ENCODE results near the gene CREB3. TPM values are rescaled to one million over a fixed set of nuclear protein-coding genes. Genes with fewer than 3 reads are reported as not detected.

Gene CREB3
- total RNA-seq, 1 experiment from 2014 or later: 54.1 TPM

GRCh38 chr9:35687972-35688557, 44.4 kb upstream of the CREB3 start:
- BruUV-seq (replicated peaks): no TSS peak
- H3K36me3 Mint-ChIP-seq (ENCODE audit: insufficient read depth, unreplicated experiment): peaks cover 14% of the 10 kb centered on the region

GRCh38 chr9:35688558-35689541, 43.6 kb upstream of the CREB3 start:
- peak overlapping the region; percentile 80 for H3K4me3 Mint-ChIP-seq (ENCODE audit: unreplicated experiment)
- ChIA-PET POLR2A (no interaction called here), CTCF (interaction anchor here (0.7 to 1.0 kb wide), 2 partner anchors 8 to 317 kb away, joined by 4 to 6 read pairs; no protein-coding TSS in a partner anchor)
- intact Hi-C loops (cut with micrococcal nuclease; ENCODE audit: unreplicated experiment): no loop called here
- peaks cover 14% of the 10 kb centered on the region for H3K36me3 Mint-ChIP-seq (ENCODE audit: insufficient read depth, unreplicated experiment)
- Histone ChIP-seq H3K27me3 (replicated peaks; ENCODE audit: control insufficient read depth, insufficient read depth, low read length) (no peaks in the 10 kb centered on the region), H3K36me3 (ENCODE audit: control insufficient read depth, insufficient read depth, low read length) (no peaks in the 10 kb centered on the region), H3K4me3 (ENCODE audit: low read depth, low read length) (no peak overlapping the region), H3K9me3 (no peaks in the 10 kb centered on the region), H3K4me1 (peaks cover 25% of the 10 kb centered on the region)
- no TSS peak for BruUV-seq (replicated peaks)
- no peaks in the 10 kb centered on the region for H3K27me3 Mint-ChIP-seq (ENCODE audit: insufficient read depth, unreplicated experiment)
- peak overlapping the region; percentile 51 for H3K27ac Mint-ChIP-seq (ENCODE audit: unreplicated experiment)
- TF ChIP-seq CTCF (IDR thresholded peaks at IDR 0.05; ENCODE audit: insufficient read depth in 1 of 2, low read depth in 1 of 2, low read length in 1 of 2, severe bottlenecking in 1 of 2, unreplicated experiment in 1 of 2): no peak
- DNase-seq: no peak
- H3K9me3 Mint-ChIP-seq (ENCODE audit: unreplicated experiment): no peaks in the 10 kb centered on the region
- H3K4me1 Mint-ChIP-seq (ENCODE audit: low read depth, unreplicated experiment): peaks cover 8% of the 10 kb centered on the region

More at GRCh38 chr9:35687972-35688557, 44.4 kb upstream of the CREB3 start:
- H3K27me3 ChIP-seq (replicated peaks; ENCODE audit: control insufficient read depth, insufficient read depth, low read length): no peaks in the 10 kb centered on the region
- H3K4me3 ChIP-seq (ENCODE audit: low read depth, low read length): no peak overlapping the region
- peaks cover 25% of the 10 kb centered on the region for H3K4me1 ChIP-seq
- ChIA-PET CTCF (interaction anchor here (1.0 kb wide), 1 partner anchor 8 kb away, joined by 6 read pairs; no protein-coding TSS in a partner anchor), POLR2A (interaction anchor here (0.6 kb wide), 1 partner anchor 60 kb away, joined by 3 read pairs; no protein-coding TSS in a partner anchor)
- H3K9me3 ChIP-seq: no peaks in the 10 kb centered on the region
- Mint-ChIP-seq H3K27ac (ENCODE audit: unreplicated experiment) (no peak overlapping the region), H3K4me3 (ENCODE audit: unreplicated experiment) (no peak overlapping the region), H3K27me3 (ENCODE audit: insufficient read depth, unreplicated experiment) (no peaks in the 10 kb centered on the region), H3K9me3 (ENCODE audit: unreplicated experiment) (no peaks in the 10 kb centered on the region), H3K4me1 (ENCODE audit: low read depth, unreplicated experiment) (peaks cover 8% of the 10 kb centered on the region)
- DNase-seq: no peak
- no peaks in the 10 kb centered on the region for H3K36me3 ChIP-seq (ENCODE audit: control insufficient read depth, insufficient read depth, low read length)
- no peak for TF ChIP-seq CTCF (IDR thresholded peaks at IDR 0.05; ENCODE audit: insufficient read depth in 1 of 2, low read depth in 1 of 2, low read length in 1 of 2, severe bottlenecking in 1 of 2, unreplicated experiment in 1 of 2)
- intact Hi-C loops (cut with micrococcal nuclease; ENCODE audit: unreplicated experiment): no loop called here
